SU-DHL-6 (cell line): Measurements from ENCODE around the gene SDK1.

ENCODE experiments used
- H2AFZ ChIP-seq: fragments of 200-600 bp; sonication (generic); 2 replicates; pipeline ENCODE4 v1.6.1; 2014; ENCODE audit warnings: low read depth, mild to moderate bottlenecking, moderate library complexity, mixed read lengths, antibody characterized with exemption, low read length; ENCODE audit not compliant: severe bottlenecking
- H3F3A ChIP-seq: fragments of 200-600 bp; shearing (Covaris generic); 2 replicates; pipeline ENCODE4 v1.6.0; 2016; ENCODE audit warnings: antibody characterized with exemption, mild to moderate bottlenecking; ENCODE audit not compliant: insufficient read depth
- H3K27ac ChIP-seq: fragments of 200-600 bp; sonication (generic); 2 replicates; pipeline ENCODE4 v1.5.1; 2016; ENCODE audit warnings: low read depth, mild to moderate bottlenecking, low read length, moderate library complexity, mixed read lengths
- H3K27me3 ChIP-seq: fragments of 200-600 bp; sonication (generic), shearing (Covaris generic); 2 replicates; pipeline ENCODE4 v1.6.0; 2014; ENCODE audit warnings: mild to moderate bottlenecking, low read length
- H3K36me3 ChIP-seq: fragments of 200-600 bp; sonication (generic); 2 replicates; pipeline ENCODE4 v1.6.1; 2014; ENCODE audit warnings: mild to moderate bottlenecking, low read length, mixed read lengths
- H3K4me2 ChIP-seq: fragments of 300-600, 200-600 bp; shearing (Covaris generic), sonication (generic); 2 replicates; pipeline ENCODE4 v1.6.0; 2014; ENCODE audit warnings: low read length, low read depth, mild to moderate bottlenecking; ENCODE audit not compliant: poor library complexity, severe bottlenecking
- H3K4me3 ChIP-seq: fragments of 200-600 bp; sonication (generic); 2 replicates; pipeline ENCODE4 v1.5.1; 2014; ENCODE audit warnings: antibody characterized with exemption, low read length, mild to moderate bottlenecking, mixed read lengths; ENCODE audit not compliant: insufficient read depth, poor library complexity, severe bottlenecking
- H3K79me2 ChIP-seq: fragments of 200-600 bp; sonication (generic); 2 replicates; pipeline ENCODE4 v1.6.1; 2014; ENCODE audit warnings: mild to moderate bottlenecking, low read length, moderate library complexity; ENCODE audit not compliant: insufficient read depth
- H3K9ac ChIP-seq: fragments of 200-600 bp; sonication (generic); 2 replicates; pipeline ENCODE4 v1.7.0; 2014; ENCODE audit warnings: mild to moderate bottlenecking, low read length
- H3K9me2 ChIP-seq: fragments of 200-600 bp; sonication (generic); replicated peaks from 2 replicates; pipeline ENCODE4 v1.6.1; 2014; ENCODE audit warnings: low read length; ENCODE audit not compliant: insufficient read depth
- H3K9me3 ChIP-seq: fragments of 200-600 bp; sonication (generic); 2 replicates; pipeline ENCODE4 v1.6.1; 2014; ENCODE audit warnings: low read length, mixed read lengths; ENCODE audit not compliant: insufficient read depth
- H4K20me1 ChIP-seq: fragments of 200-600 bp; sonication (generic); 2 replicates; pipeline ENCODE4 v1.6.1; 2014; ENCODE audit warnings: low read depth, mild to moderate bottlenecking, antibody characterized with exemption, low read length, moderate library complexity, mixed read lengths
- EZH2phosphoT487 ChIP-seq: fragments of 200-600 bp; sonication (generic), shearing (Covaris generic); conservative IDR thresholded peaks from 2 replicates; pipeline ENCODE4 v1.6.1; 2018; ENCODE audit warnings: mild to moderate bottlenecking, antibody characterized with exemption, low read length, moderate library complexity, mixed read lengths
- TF ChIP-seq, protein P1 (sequence below): fragments of 200-600 bp; sonication (generic); IDR thresholded peaks from one replicate; pipeline ENCODE4 v1.5.1; 2017; ENCODE audit warnings: antibody characterized with exemption, mild to moderate bottlenecking, low read length, moderate library complexity; ENCODE audit not compliant: insufficient read depth, poor library complexity, severe bottlenecking

Gene SDK1

DNA sequence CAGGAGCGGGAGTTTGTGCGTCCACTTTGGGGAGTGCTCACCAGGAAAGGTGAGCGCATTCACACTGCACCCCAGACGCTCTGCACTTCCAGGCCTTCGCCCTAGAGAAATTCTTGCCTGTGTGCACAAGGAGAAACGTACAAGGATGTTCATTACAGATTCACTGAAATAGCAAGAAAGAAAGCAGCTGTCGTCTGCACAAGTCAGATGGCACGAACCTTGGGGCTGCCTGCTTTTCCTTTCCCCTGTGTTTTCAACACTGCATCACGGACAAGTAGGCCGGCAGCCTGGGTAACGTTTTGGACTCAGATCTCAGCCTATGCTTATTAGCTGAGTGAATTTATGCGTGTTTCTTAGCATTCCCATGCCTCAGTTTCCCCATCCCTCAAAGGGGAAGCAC, 834.2 kb downstream of the SDK1 start:
- Histone ChIP-seq H3F3A (no peaks in the 10 kb centered on the region), H3K4me3 (no peak overlapping the region), H3K9me2 (no peaks in the 10 kb centered on the region), H3K4me2 (no peak overlapping the region), H3K27me3 (no peaks in the 10 kb centered on the region), H3K9ac (no peak overlapping the region), H2AFZ (no peak overlapping the region), H3K79me2 (no peaks in the 10 kb centered on the region), H3K36me3 (no peaks in the 10 kb centered on the region), H4K20me1 (no peaks in the 10 kb centered on the region), H3K9me3 (no peaks in the 10 kb centered on the region), H3K27ac (no peak overlapping the region)
- no peak for TF ChIP-seq EZH2phosphoT487
- TF ChIP-seq, protein P1, sequence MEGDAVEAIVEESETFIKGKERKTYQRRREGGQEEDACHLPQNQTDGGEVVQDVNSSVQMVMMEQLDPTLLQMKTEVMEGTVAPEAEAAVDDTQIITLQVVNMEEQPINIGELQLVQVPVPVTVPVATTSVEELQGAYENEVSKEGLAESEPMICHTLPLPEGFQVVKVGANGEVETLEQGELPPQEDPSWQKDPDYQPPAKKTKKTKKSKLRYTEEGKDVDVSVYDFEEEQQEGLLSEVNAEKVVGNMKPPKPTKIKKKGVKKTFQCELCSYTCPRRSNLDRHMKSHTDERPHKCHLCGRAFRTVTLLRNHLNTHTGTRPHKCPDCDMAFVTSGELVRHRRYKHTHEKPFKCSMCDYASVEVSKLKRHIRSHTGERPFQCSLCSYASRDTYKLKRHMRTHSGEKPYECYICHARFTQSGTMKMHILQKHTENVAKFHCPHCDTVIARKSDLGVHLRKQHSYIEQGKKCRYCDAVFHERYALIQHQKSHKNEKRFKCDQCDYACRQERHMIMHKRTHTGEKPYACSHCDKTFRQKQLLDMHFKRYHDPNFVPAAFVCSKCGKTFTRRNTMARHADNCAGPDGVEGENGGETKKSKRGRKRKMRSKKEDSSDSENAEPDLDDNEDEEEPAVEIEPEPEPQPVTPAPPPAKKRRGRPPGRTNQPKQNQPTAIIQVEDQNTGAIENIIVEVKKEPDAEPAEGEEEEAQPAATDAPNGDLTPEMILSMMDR: no peak

DNA sequence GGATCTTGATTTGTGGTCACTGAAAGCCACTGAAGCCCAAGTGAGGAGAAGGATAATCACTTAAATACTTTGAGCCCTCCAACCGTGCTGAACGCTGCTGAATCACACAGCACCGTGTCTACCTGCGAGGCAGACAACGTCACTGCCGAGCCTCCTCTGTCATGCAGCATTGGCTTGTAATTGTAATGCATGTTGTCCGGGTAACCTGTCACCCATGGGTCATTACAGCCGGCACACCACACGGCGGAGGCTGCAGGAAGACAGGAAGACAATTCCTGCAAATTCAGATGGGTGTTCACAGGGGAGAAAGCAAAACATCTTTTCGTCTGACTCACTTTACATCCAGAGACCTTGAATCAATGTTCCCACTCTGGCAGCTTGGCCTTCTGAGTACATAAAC, 835.0 kb downstream of the SDK1 start:
- H3K27me3 ChIP-seq: no peaks in the 10 kb centered on the region
- no peak for TF ChIP-seq EZH2phosphoT487
- TF ChIP-seq, protein P1: no peak
- H3K4me2 ChIP-seq: no peak overlapping the region
- H3K9me3 ChIP-seq: no peaks in the 10 kb centered on the region
- H4K20me1 ChIP-seq: no peaks in the 10 kb centered on the region
- H3K36me3 ChIP-seq: no peaks in the 10 kb centered on the region
- no peaks in the 10 kb centered on the region for H3F3A ChIP-seq
- no peak overlapping the region for H3K9ac ChIP-seq
- H3K4me3 ChIP-seq: no peak overlapping the region
- no peak overlapping the region for H3K27ac ChIP-seq
- H3K79me2 ChIP-seq: no peaks in the 10 kb centered on the region
- no peaks in the 10 kb centered on the region for H3K9me2 ChIP-seq
- no peak overlapping the region for H2AFZ ChIP-seq

DNA sequence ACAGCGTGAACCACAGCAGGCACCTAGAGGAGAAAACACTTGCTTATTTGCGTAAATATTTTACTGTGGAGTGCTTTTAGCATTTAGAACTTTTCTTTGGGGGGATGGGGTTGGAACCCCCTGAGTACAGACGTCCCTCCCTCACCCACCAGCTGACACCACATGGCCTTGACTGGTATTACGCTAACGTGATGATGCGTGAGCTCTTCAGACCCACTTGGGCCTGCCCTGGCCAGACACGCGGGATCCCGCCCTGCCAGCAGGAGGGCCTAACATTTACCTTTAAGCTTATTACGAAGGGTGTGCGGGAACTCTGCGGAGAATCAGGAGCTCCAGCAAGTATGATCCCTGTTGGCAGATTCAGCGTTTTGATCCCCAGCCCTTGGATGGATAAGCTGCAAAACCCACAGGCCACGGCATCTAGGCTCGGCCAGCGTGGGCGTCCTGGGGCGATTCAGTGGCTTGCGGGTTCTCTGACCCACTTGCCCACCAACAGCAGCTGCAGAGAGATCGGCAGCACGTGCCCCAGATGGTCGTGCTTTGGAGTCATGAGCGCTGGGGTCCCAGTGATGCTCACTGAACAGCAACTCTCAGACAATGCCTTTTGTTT, 835.6 kb downstream of the SDK1 start:
- H3K27me3 ChIP-seq: no peaks in the 10 kb centered on the region

More for the DNA sequence above, 835.6 kb downstream of the SDK1 start:
- no peaks in the 10 kb centered on the region for H3K79me2 ChIP-seq
- H3K27ac ChIP-seq: no peak overlapping the region
- no peaks in the 10 kb centered on the region for H3F3A ChIP-seq
- H3K4me2 ChIP-seq: no peak overlapping the region
- no peak overlapping the region for H3K4me3 ChIP-seq
- no peaks in the 10 kb centered on the region for H4K20me1 ChIP-seq
- H3K9me3 ChIP-seq: no peaks in the 10 kb centered on the region
- no peaks in the 10 kb centered on the region for H3K9me2 ChIP-seq
- no peaks in the 10 kb centered on the region for H3K36me3 ChIP-seq
- TF ChIP-seq, protein P1: no peak
- TF ChIP-seq EZH2phosphoT487: no peak
- no peak overlapping the region for H2AFZ ChIP-seq
- H3K9ac ChIP-seq: no peak overlapping the region
